Measurements from ENCODE around the gene PRSS53.

The PRSS53 gene

DNA sequence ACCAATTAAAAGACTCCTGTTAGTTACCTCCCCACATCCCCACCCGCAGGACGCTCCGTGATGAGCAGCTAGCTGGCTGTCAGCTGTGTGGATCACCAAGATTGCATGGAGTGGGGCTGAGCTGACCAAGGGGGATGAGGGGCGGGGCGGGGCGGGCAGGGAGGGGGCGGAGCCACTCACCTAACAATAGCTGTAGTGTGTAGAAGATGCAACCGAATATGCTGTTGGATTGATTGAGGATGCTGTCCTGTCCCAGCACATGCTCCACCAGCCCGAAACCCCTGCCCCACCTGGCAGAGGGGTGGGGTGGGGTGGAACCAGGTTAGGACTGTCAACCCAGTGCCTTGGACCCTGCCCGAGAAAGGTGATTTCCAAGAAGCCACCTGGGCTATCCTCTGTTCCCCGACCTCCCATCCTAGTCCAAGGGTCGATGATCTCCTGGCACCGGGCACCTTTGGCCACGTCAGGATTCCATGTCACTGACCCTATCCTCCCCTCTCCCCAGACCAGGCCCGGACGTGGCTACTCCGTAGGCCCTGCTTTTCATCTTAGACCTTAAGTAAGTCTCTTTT, 4.5 kb upstream of the PRSS53 start:
- DNase-seq (ENCODE audit: low read depth), result no peak

DNA sequence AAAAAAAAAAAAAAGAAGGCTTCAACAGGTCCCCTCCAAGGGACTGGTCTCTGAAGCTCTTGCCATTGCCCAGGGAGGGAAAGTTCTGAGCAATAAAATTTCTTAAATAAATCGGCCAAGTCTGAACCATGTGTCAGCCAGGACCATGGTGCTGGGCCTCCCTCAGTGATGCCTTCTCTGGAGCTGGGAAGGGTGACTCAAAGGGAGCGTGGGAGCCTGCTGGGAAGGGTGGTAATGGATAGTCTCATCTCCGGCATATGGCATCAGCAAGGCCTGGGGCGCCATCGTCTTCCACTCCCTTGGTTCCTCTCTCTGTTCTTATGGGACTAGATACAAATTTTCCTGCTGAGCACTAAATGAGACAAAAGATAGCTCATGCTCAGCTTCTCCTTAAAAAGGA, 3.6 kb upstream of the PRSS53 start:
- DNase-seq (ENCODE audit: low read depth), result no peak

DNA sequence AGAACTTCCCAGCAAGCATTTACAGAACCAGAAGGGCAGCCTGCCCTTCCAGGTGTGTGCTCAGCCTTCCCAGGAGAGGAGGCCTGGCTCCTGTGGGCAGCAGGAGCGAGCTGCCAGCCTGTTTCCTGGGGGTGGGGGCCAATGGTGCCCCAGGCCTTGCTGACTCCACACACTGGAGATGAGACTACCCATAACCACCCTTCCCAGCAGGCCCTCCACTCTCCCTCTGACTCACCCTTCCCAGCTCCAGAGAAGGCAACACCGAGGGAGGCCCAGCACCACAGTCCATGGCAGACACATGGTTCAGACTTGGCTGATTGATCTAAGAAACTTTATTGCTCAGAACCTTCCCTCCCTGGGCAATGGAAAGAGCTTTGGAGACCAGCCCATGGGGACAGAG, 1.8 kb upstream of the PRSS53 start:
- no peak for DNase-seq (ENCODE audit: low read depth)

DNA sequence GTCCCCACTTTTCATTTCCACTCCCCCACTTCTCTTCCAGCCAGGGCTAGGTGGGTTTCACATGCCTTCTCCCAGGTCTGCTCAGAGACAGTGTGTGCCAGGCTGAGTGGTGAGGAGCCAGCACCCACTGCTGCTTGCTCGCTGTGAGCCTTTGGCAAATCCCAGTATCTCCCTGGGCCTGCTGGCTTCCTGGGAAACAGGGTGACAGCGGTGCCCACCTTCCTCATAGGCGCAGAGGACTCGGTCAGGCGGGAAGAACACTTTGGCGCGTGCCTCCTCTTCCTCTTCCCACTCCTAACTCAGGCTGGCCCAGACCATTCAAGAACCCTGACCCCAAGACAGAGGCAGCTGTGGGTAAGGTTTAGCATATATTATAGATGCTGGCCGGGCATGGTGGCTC, 456 bp upstream of the PRSS53 start:
- DNase-seq (ENCODE audit: low read depth), result no peak

DNA sequence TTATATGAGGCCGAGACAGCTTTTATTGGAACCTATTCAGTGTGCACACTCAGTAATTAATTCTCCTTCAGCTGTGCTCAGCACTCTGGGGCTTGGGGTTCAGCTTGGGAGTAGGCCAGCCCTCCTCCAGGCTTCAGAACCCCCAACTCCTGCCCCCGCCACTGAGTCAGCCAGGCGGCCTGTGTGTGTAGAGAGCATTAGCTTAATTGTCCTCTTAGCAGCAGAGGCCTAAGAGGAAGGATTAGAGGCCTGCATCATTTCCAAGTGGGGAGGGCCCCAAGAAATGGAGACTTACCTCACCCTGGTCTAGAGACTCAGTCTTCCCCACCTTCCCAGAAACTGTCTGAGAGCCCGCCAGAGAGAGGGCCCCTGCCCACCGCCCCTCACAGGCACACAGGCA, 772 bp downstream of the PRSS53 start:
- no peak for DNase-seq (ENCODE audit: low read depth)

DNA sequence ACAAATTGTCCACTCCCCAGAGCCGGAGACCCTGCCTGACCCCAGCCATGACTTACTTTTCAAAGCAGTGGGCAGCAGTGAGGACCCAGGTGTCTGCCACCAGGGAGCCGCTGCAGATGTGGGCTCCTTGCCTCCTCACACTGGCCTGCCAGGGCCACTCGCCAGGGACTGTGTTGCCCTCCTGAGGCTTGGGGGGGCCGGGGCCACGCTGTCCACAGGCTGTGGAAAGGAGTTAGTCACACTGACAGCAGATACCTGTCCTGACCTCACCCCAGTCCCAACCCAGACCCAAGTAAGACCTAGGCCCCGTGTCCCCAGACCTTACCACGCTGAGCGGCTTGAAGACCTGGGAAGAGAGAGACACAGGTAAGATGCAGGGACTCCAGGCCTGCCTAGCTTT, 1.3 kb downstream of the PRSS53 start:
- DNase-seq (ENCODE audit: low read depth), result no peak

DNA sequence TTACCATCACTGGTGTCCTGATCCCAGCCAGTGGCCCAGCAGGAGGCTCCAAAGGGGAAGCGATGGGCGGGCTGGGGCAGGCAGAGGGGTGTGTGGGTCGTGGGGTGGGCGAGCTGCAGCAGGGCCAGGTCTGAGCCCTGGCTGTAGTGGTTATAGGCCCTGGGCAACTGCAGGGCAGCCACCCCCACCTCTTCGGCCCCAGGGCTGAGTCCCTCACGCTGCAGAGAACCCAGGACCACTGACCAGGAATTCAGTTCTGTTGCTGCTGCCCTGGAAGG, 2.2 kb downstream of the PRSS53 start:
- no peak for DNase-seq (ENCODE audit: low read depth)

DNA sequence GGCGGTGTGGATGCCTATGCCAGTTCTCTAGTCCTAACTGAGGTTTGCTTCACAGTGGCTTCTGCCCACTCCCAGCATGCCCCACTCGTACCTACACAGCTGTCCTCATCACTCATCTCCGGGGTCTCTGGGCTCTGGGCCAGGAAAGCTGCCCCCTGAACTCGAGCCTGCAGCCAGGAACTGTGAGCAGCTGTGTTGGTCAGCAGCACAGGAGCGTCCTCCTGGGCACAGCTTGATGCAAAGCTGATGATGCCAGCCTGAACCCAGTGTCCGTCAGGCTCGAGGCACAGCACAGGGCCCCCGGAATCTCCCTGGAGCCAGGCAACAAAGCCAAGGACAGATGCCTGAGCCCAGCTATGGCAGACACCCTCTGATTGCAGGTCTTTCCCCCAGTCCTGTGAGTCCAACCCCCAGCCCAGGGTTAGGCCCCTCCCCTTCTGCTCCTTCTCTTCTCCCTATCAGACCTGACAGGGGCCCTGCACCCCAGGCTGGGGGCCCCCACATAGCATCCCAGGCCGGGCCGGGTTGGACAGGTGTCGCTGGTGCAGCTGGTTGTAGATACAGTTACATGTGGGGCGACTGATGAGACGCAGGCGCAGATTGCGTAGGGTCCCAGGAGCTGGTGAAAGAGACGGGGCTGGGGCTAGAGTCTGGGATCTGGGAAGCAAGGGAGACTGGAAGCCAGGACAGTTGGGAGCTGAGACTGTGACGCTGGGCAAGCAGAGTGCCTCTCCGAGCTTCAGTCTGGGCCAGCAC, 2.7 kb downstream of the PRSS53 start:
- no peak for DNase-seq (ENCODE audit: low read depth)

DNA sequence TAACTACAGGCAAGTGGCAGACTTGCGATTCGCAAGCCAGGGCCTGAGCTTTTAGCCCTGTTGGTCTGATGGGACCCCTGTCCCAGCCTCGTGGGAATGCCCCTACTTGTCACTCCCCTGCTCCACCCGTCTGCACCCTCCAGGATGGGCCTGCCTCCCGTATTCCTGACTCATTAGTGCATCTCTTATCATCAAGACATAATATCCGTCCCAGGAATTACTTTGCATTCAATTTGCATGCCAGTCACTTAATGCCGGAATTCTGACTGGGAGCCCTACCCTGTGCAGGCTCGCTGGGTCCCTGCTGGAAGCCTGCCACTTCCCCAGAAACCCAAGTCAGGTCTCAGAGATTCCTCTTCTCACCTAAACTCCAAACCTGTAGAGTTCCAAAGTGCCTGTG, 3.3 kb downstream of the PRSS53 start:
- DNase-seq (ENCODE audit: low read depth), result no peak

DNA sequence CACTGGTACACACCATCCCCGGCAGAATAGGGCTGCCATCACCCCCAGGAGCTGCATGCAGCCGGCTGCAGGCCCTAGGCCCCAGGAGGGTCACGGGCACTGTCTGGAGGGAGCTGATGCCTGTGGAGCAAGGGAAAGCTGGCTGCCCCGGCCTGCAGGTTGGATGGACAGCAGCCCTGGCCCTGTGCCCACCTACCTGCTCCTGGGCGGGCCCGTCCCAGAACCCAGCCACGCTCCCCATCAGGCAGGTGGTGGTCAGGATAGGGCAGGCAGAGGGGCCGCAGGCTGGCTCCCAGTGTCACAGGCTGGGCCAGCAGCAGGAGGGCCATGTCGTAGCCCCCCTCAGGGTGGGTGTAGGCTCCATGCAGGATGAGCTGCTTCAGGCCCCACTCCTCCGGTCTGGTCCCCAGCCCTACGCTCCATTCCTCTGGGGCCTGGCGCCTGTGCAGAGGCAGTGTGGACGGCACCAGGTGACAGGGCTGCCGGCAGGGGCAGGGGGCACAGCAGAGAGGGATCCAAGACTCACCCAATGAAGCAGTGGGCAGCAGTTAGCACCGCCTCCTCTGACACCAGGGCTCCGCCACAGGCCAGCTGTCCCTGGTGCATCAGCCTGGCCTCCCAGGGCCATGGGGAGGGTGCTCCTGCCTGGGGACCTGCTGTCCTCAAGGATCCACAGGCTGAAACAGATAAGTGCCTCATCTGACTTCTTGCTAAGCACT, 4.0 kb downstream of the PRSS53 start:
- DNase-seq (ENCODE audit: low read depth), result no peak

DNA sequence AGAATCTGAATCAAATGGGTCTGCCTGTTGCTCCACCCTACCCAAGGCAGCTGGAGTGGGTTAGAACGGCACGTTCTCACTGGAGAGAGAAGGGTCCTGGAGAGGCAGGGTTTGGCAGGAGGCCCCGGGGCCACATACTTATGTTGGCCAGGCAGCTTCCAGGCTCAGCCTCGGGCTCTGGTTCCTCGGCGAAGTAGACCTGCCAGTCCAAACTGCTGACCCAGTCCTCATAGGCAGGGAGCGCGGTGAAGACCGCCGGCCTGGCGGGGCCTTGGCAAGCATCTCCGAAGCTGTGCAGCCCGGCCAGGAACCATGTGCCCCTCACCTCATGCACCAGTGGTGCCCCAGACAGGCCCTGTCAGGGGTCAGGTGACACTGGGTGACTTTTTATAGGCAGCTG, 4.8 kb downstream of the PRSS53 start:
- no peak for DNase-seq (ENCODE audit: low read depth)

DNA sequence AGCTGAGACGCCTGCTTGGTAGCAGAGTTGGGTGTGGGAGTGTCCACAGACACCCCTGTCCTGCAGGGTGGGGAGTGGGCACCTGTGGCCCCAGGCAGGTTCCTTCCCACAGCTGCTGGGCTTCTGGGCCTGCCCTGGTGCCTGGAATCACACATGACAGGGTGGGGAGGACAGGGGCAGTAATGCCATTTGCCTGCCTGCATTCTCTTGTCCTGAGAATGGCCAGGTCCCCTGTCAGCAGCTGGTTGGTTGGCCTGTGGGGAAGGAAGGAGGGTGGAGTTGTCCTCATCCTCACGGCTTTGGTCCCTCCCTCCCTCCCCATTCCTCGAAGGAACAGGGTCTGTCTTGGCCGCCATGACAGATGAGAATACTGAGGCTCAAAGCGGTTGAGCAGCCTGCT, 5.2 kb downstream of the PRSS53 start:
- no peak for DNase-seq (ENCODE audit: low read depth)

DNA sequence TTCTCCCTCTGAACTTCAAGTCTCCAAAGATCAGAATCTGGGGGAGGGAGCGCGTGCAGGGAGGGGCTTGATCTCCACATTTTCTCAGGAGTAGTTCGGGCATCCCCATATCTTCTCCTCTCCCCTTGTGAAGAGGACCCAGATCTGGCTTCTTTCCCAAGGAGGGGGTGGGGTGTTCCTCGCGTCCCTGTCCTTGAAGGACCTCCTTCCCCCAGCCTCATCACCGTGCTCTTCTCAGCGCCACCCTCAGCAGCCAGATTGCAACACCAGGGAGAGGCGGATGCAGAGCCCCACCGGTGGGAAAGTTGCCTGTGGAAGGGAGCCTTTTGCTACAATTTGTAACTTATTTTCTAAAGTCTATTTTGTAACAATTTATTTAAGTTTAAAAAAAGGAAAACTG, 5.7 kb downstream of the PRSS53 start:
- DNase-seq (ENCODE audit: low read depth), result no peak

DNA sequence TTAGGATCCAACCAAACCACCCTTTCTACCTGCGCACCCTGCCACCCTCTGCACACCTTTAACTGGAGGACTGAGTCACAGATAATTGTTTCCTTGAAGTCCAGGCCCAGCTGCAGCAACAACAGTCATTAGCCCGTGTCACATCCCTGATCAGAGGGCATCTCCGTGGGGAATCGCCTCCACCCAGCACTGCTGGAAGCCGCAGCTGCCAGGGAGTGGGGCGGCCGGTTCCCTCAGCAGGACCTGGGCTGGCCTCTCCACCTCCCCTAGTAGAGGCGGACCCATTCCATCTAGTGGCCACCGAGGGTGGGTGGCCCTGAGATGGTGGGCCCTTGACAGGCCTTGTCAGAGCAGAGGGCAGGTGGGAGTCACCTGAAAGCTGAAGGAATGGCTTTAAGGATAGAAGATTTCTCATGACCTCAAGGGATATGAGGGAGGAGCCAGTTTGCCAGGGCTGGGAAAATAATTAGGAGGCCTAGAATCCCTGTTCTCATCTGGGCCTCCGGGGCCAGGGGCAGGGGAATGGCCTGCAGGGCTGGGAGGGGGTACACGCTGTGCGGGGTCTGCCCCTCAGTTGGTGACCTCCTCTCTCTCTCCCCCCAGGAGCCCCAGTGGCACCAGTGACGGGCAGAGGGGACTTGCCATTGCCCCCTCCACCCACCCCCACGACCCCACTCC, 6.2 kb downstream of the PRSS53 start:
- DNase-seq (ENCODE audit: low read depth), result no peak

DNA sequence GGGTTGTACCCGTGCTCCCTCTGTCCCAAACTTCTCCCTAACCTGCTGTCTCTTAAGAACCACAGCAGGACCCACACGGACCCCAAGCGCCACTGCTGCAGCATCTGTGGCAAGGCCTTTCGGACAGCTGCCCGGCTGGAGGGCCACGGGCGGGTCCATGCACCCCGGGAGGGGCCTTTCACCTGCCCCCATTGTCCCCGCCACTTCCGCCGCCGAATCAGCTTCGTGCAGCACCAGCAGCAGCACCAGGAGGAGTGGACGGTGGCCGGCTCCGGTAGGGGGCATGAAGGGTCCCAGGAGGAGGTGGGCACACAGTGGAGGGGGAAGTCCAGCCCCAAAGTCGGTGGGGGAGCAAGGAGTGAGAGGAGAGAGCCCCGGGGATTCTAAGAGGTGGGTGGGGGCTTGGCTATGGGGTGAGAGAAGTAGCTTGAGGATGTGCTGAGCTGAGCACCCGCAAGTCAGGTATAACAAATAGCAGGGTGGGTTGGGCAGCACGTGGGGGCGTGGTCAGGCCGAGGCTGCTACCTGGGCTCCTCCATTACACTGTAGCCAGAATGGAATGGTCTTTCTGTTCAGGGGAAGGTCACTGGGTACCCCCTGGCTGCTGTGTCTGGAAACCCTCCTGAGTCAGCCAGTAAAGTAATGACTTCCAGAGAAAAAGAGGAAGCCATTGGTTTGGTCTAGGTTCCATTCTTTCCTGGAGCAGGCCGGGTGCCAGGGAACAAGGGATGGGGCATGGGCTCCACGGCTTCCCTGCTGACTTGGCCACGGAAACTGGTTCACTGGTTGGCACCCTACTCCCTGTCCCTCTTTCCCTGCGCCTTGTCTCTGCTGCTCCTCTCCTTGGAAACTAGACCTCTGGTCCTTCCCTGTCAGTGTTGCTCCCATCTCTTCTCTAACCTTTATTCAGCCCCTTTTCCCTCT, 7.1 kb downstream of the PRSS53 start:
- no peak for DNase-seq (ENCODE audit: low read depth)

DNA sequence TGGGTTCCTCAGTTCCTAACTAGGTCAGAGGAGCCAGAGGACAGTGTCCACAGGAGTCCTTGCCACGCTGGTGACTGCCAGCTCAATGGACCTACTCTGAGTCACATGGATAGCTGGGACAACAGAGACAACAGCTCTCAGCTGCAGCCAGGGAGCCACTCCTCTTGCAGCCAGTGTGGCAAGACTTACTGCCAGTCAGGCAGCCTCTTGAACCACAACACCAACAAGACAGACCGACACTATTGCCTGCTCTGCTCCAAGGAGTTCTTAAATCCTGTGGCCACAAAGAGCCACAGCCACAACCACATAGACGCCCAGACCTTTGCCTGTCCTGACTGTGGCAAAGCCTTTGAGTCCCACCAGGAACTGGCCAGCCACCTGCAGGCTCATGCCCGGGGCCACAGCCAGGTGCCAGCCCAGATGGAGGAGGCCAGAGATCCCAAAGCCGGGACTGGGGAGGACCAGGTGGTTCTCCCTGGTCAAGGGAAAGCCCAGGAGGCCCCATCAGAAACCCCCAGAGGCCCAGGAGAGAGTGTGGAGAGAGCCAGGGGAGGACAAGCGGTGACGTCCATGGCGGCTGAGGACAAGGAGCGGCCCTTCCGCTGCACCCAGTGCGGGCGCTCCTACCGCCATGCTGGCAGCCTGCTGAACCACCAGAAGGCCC, 7.9 kb downstream of the PRSS53 start:
- no peak for DNase-seq (ENCODE audit: low read depth)

DNA sequence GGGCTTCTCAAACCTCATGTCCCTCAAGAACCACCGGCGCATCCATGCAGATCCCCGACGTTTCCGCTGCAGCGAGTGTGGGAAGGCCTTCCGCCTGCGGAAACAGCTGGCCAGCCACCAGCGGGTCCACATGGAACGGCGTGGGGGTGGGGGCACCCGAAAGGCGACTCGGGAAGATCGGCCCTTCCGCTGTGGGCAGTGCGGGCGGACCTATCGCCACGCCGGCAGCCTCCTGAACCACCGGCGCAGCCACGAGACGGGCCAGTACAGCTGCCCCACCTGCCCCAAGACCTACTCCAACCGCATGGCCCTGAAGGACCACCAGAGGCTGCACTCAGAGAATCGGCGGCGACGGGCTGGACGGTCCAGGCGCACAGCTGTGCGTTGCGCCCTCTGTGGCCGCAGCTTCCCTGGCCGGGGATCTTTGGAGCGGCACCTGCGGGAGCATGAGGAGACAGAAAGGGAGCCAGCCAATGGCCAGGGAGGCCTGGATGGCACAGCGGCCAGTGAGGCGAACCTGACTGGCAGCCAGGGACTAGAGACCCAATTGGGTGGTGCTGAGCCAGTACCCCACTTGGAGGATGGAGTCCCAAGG, 8.6 kb downstream of the PRSS53 start:
- no peak for DNase-seq (ENCODE audit: low read depth)

DNA sequence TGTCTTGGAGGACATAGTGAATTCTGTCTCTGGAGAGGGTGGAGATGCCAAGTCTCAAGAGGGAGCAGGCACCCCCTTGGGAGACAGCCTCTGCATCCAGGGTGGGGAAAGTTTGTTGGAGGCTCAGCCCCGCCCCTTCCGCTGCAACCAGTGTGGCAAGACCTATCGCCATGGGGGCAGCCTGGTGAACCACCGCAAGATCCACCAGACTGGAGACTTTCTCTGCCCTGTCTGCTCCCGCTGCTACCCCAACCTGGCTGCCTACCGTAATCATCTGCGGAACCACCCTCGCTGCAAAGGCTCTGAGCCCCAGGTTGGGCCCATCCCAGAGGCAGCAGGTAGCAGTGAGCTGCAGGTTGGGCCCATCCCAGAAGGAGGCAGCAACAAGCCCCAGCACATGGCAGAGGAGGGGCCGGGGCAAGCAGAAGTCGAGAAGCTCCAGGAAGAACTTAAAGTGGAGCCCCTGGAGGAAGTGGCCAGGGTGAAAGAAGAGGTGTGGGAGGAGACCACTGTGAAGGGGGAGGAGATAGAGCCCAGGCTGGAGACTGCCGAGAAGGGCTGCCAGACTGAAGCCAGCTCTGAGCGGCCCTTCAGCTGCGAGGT, 9.3 kb downstream of the PRSS53 start:
- no peak for DNase-seq (ENCODE audit: low read depth)

DNA sequence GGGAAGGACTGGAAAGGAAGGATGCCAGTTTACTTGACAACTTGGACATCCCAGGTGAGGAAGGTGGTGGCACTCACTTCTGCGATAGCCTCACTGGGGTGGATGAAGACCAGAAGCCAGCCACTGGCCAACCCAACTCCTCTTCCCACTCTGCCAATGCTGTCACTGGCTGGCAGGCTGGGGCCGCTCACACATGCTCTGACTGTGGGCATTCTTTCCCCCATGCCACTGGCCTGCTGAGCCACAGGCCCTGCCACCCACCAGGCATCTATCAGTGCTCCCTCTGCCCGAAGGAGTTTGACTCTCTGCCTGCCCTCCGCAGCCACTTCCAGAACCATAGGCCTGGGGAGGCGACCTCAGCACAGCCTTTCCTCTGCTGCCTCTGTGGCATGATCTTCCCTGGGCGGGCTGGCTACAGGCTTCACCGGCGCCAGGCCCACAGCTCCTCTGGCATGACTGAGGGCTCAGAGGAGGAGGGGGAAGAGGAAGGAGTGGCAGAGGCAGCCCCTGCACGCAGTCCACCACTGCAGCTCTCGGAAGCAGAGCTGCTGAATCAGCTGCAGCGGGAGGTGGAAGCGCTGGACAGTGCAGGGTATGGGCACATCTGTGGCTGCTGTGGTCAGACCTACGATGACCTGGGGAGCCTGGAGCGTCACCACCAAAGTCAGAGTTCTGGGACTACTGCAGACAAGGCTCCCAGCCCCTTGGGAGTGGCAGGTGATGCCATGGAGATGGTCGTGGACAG, 10.0 kb downstream of the PRSS53 start:
- DNase-seq (ENCODE audit: low read depth), result no peak

Measured in activated T-cell treated with anti-CD3 and anti-CD28 coated beads for 24 hours (primary cell).